OCI-LY3 (cell line): ENCODE data around the gene SYNPO.

Experiments
- EZH2phosphoT487 ChIP-seq: fragments of 200-600 bp; shearing (Covaris generic); IDR thresholded peaks from 2 replicates; pipeline ENCODE4 v1.6.1; 2018; ENCODE audit warnings: antibody characterized with exemption, mixed run types, low read depth
- TF ChIP-seq, protein P1 (sequence below): fragments of 200-600, 300-600 bp; sonication (generic); IDR thresholded peaks from 2 replicates; pipeline ENCODE4 v1.5.1; 2014; ENCODE audit warnings: antibody characterized with exemption, low read length, low read depth

GRCh38 chr5:150658699-150659265, 18.3 kb downstream of the SYNPO start:
- TF ChIP-seq, protein P1, sequence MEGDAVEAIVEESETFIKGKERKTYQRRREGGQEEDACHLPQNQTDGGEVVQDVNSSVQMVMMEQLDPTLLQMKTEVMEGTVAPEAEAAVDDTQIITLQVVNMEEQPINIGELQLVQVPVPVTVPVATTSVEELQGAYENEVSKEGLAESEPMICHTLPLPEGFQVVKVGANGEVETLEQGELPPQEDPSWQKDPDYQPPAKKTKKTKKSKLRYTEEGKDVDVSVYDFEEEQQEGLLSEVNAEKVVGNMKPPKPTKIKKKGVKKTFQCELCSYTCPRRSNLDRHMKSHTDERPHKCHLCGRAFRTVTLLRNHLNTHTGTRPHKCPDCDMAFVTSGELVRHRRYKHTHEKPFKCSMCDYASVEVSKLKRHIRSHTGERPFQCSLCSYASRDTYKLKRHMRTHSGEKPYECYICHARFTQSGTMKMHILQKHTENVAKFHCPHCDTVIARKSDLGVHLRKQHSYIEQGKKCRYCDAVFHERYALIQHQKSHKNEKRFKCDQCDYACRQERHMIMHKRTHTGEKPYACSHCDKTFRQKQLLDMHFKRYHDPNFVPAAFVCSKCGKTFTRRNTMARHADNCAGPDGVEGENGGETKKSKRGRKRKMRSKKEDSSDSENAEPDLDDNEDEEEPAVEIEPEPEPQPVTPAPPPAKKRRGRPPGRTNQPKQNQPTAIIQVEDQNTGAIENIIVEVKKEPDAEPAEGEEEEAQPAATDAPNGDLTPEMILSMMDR, result no peak
- no peak for TF ChIP-seq EZH2phosphoT487
